HepG2 (cell line): ENCODE measurements around the gene THEM5. TPM values are rescaled to one million over a fixed set of nuclear protein-coding genes. Genes with fewer than 3 reads are reported as not detected.

ENCODE experiments used
- ATAC-seq: fragments of 200-7000 bp; cut with Tn5 transposase; 3 replicates; pipeline ENCODE4 v1.9.1; 2020; ENCODE audit warnings: mild to moderate bottlenecking, moderate library complexity
- BruUV-seq: library from RNA; stranded (reverse); fragments of 400-500 nt; replicated peaks from 2 replicates; lab custom pipeline; 2021; lab: Mats Ljungman, UMichigan
- CTCF ChIA-PET: fragments of 300-600 bp; formaldehyde crosslinking; extraction: SDS; loops from one replicate; lab custom pipeline; 2021; ENCODE audit warnings: low total read pairs, inconsistent platforms, low intra/inter-chr PET ratio; lab: Yijun Ruan, JAX
- POLR2A ChIA-PET: fragments of 350-600 bp; sonication (Branson Sonifier 250); formaldehyde crosslinking; loops from one replicate; lab custom pipeline; 2020; ENCODE audit warnings: antibody characterized with exemption, inconsistent platforms; lab: Yijun Ruan, JAX
- DNase-seq: peaks from one replicate; pipeline ENCODE4 v3.0.0-alpha.2; 2015; ENCODE audit warnings: low spot score
- FAIRE-seq: peaks from 3 replicates; lab custom pipeline; 2011; peaks lifted over from hg19 to GRCh38; lab: Jason Lieb, UNC
- H2AFZ ChIP-seq: one replicate; pipeline ENCODE4 v1.6.1; 2011; ENCODE audit warnings: low read length, inconsistent platforms
- H3K27ac ChIP-seq: fragments of 300-600 bp; 3 replicates; pipeline ENCODE4 v1.8.0; 2011; ENCODE audit warnings: mixed run types, mild to moderate bottlenecking, mixed read lengths, low read length, inconsistent platforms; ENCODE audit not compliant: insufficient read depth; ENCODE audit errors: extremely low read length
- H3K27me3 ChIP-seq, 2 experiments: fragments of 200-600 bp in 1 of 2; 2 replicates in 1 of 2; 3 replicates in 1 of 2; pipeline versions ENCODE4 v1.6.0 to v1.8.0; 2011; ENCODE audit warnings: low read length in 2 of 2, mild to moderate bottlenecking in 2 of 2, moderate library complexity in 2 of 2, inconsistent platforms in 1 of 2; ENCODE audit not compliant: insufficient read depth in 2 of 2, control insufficient read depth in 1 of 2
- H3K36me3 ChIP-seq, 2 experiments: fragments of 200-600 bp in 1 of 2; replicated peaks in 1 of 2; 2 replicates in 1 of 2; 3 replicates in 1 of 2; pipeline versions ENCODE4 v1.5.1 to v1.8.0; 2011; ENCODE audit warnings: low read length in 2 of 2, inconsistent platforms in 1 of 2; ENCODE audit not compliant: insufficient read depth in 2 of 2, control insufficient read depth in 1 of 2
- H3K4me1 ChIP-seq: 2 replicates; pipeline ENCODE4 v1.5.1; 2012; ENCODE audit warnings: low read length, inconsistent platforms; ENCODE audit not compliant: insufficient read depth
- H3K4me2 ChIP-seq: 2 replicates; pipeline ENCODE4 v1.6.0; 2011; ENCODE audit warnings: low read depth, low read length, inconsistent platforms
- H3K4me3 ChIP-seq, 3 experiments: fragments of 200-600 bp in 1 of 3; sonication (generic), shearing (Covaris generic) in 1 of 3; replicated peaks in 1 of 3; 2 replicates each; pipeline ENCODE4 v1.5.1; 2011 to 2016; ENCODE audit warnings: low read length in 3 of 3, inconsistent platforms in 2 of 3, low read depth in 2 of 3, mild to moderate bottlenecking in 2 of 3, control low read depth in 1 of 3, mixed read lengths in 1 of 3; ENCODE audit not compliant: insufficient read depth in 1 of 3
- H3K79me2 ChIP-seq: one replicate; pipeline ENCODE4 v1.6.1; 2011; ENCODE audit warnings: low read length, inconsistent platforms; ENCODE audit not compliant: insufficient read depth
- H3K9ac ChIP-seq: 2 replicates; pipeline ENCODE4 v1.6.0; 2011; ENCODE audit warnings: mild to moderate bottlenecking, low read depth, low read length, inconsistent platforms; ENCODE audit not compliant: insufficient read depth
- H3K9me3 ChIP-seq: 2 replicates; pipeline ENCODE4 v1.5.1; 2012; ENCODE audit warnings: mild to moderate bottlenecking, low read length
- H4K20me1 ChIP-seq: 2 replicates; pipeline ENCODE4 v1.6.0; 2011; ENCODE audit warnings: inconsistent platforms, mild to moderate bottlenecking, low read length, moderate library complexity; ENCODE audit not compliant: insufficient read depth
- HHEX ChIP-seq: IDR thresholded peaks from 2 replicates; pipeline ENCODE4 v1.6.1; 2016; ENCODE audit warnings: control low read depth
- PHB2 ChIP-seq: fragments of 450-650 bp; IDR thresholded peaks from 2 replicates; pipeline ENCODE4 v1.6.1; 2018; ENCODE audit not compliant: partially characterized antibody
- PHF8 ChIP-seq: sonication (generic); formaldehyde crosslinking; IDR thresholded peaks from 2 replicates; pipeline ENCODE4 v1.5.0; 2020; ENCODE audit warnings: missing genetic modification reagents
- SPEN ChIP-seq: sonication (generic); formaldehyde crosslinking; IDR thresholded peaks from 2 replicates; pipeline ENCODE4 v1.5.1; 2020; ENCODE audit warnings: low read depth, mild to moderate bottlenecking, missing genetic modification reagents
- ZMYM2 ChIP-seq: sonication (generic); formaldehyde crosslinking; IDR thresholded peaks from 2 replicates; pipeline ENCODE4 v1.8.0; 2022; ENCODE audit warnings: mild to moderate bottlenecking, missing genetic modification reagents
- ZNF496 ChIP-seq: sonication (generic); formaldehyde crosslinking; IDR thresholded peaks from 2 replicates; pipeline ENCODE4 v1.8.1; 2023; ENCODE audit warnings: mild to moderate bottlenecking, moderate library complexity, missing genetic modification reagents; ENCODE audit not compliant: insufficient replicate concordance
- WGBS: methylation state at CpG from one replicate; pipeline ENCODE4 v1.1.6; 2017; ENCODE audit warnings: low lambda C conversion rate; 5-methylcytosine and 5-hydroxymethylcytosine counted together
- in situ Hi-C: cut with HindIII; loops from 2 replicates; pipeline ENCODE4 v1.10.0; 2017; ENCODE audit warnings: low pct_unique_long_range_greater_than_20kb; ENCODE audit not compliant: extremely low pct_ligation_motif_present
- intact Hi-C: fragments of 100-400 bp; cut with micrococcal nuclease; formaldehyde crosslinking; loops from one replicate; pipeline ENCODE4 v1.10.0; 2022; ENCODE audit not compliant: unreplicated experiment
- polyA plus RNA-seq, 8 experiments: library from polyadenylated mRNA; depleted of rRNA in 3 of 8; stranded (reverse) in 7 of 8; unstranded in 1 of 8; fragments of >200 nt; fragmentation: Illumina TruSeq in 4 of 8; extraction: Trizol in 4 of 8; gene quantifications; 2 replicates each; pipeline versions ENCODE4 v1.2.1 to v1.2.3, GENCODE V29; 2011 to 2016; ENCODE audit warnings: low read depth in 4 of 8, missing spikeins in 1 of 8, mixed read lengths in 1 of 8; ENCODE audit not compliant: insufficient read depth in 1 of 8
- total RNA-seq, 5 experiments: library from RNA; depleted of rRNA; stranded (reverse); fragments of >200 nt; fragmentation: Illumina TruSeq; extraction: Trizol; gene quantifications; 2 replicates each; pipeline ENCODE4 v1.2.3, GENCODE V29; 2016; ENCODE audit warnings: low read depth in 1 of 5
- TF ChIP-seq, protein P1 (sequence below): sonication (generic); formaldehyde crosslinking; IDR thresholded peaks from 2 replicates; pipeline ENCODE4 v1.4.0; 2020; ENCODE audit warnings: mild to moderate bottlenecking, missing genetic modification reagents

Gene THEM5
- total and polyA plus RNA-seq, 2 of the 13 experiments (the other 11 are each of a cell fraction or from before 2014, with no cell fraction given), result not detected

GRCh38 chr1:151849871-151850270 is 3.6 kb downstream of the THEM5 start (continued):
- no peak for TF ChIP-seq ZNF496 (CRISPR knock-in tag)
- TF ChIP-seq, all 625 proteins: peak for 0

DNA sequence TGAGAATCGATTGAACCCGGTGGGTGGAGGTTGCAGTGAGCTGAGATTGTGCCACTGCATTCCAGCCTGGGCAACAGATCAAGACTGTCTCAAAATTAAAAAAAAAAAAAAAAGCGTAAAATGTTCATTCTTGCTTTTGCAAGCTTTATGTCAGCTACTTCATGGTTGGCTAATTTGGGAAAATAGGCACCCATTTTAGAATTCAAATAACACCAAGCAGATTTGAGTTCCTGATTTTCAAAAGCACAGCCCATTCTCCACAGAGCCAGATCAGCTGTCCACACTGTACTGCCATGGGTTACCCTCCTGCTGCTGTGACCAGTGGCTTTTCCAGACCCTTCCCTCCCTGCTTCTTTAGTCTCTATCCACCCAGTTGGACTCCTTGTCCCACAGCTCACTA is 4.4 kb downstream of the THEM5 start:
- FAIRE-seq, result no peak
- Histone ChIP-seq H3K4me2 (no peak overlapping the region), H4K20me1 (no peaks in the 10 kb centered on the region), H3K9ac (no peak overlapping the region), H3K4me1 (peaks cover 9% of the 10 kb centered on the region), H3K9me3 (no peaks in the 10 kb centered on the region), H3K27me3 (peaks cover 6 to 63% of the 10 kb centered on the region in 2 experiments; a peak in 3 of 5 replicates), H3K36me3 (no peaks in the 10 kb centered on the region), H2AFZ (no peak overlapping the region), H3K27ac (no peak overlapping the region), H3K79me2 (no peaks in the 10 kb centered on the region), H3K4me3 (no peak overlapping the region)
- no TSS peak for BruUV-seq
- ChIA-PET POLR2A (no interaction called here), CTCF (no interaction called here)
- TF ChIP-seq ZMYM2 (CRISPR knock-in tag) (no peak), PHF8 (CRISPR knock-in tag) (no peak), HHEX (CRISPR knock-in tag) (no peak), PHB2 (no peak), SPEN (no peak)
- TF ChIP-seq, protein P1, sequence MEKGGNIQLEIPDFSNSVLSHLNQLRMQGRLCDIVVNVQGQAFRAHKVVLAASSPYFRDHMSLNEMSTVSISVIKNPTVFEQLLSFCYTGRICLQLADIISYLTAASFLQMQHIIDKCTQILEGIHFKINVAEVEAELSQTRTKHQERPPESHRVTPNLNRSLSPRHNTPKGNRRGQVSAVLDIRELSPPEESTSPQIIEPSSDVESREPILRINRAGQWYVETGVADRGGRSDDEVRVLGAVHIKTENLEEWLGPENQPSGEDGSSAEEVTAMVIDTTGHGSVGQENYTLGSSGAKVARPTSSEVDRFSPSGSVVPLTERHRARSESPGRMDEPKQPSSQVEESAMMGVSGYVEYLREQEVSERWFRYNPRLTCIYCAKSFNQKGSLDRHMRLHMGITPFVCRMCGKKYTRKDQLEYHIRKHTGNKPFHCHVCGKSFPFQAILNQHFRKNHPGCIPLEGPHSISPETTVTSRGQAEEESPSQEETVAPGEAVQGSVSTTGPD, result no peak
- in situ Hi-C loops, result no loop called here
- intact Hi-C loops, result no loop called here
- ATAC-seq, result no peak
- 46% methylated on average over 3 of the region's 3 CpGs for WGBS
- no peak for DNase-seq
